ENCODE data around the gene COLEC11.
"Not testable (repeated sequence)": the region's sequence is repeated elsewhere in the genome, so short reads cannot be mapped to it uniquely, and the experiment has no call there.

COLEC11 gene

DNA sequence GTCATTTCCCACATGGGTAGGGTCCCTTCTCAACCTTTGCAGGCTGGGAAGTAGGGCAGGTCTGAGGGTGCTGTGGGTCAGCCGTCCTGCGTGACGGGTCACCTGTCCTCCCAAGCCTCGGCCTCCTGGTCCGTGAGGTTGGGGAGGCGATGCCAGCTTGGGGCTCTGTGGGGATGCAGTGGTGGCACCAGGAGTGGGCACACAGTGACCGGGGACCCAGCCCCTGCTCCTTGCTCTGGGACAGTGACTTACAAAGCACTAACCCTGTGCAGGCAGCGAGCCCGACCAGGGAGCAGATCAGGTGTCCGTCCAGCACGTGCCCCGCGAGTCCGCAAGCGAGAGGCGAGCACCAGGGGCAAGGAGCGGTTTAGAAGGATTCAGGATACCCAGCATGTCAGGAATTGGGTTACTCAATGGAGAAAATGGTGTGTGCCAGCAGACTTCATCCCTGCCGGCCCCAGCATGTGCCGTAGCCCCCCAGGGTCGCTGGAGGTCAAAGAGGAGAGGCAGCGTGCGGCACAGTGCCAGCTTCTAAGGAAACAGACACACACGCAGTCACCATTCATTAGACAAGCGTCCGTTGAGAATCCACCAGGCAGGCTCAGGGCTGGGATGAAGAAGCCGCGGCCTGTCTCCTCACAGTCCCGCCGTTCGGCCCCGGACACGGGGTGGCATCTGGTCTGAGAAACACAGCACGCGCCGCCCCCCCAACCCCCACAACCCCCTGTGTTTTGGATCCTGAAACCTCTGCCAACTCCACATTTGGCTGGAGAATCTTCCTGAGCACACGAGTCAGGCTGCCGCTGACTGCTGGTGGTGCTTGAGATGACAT, 11.7 kb downstream of the COLEC11 start:
- no peak for DNase-seq

DNA sequence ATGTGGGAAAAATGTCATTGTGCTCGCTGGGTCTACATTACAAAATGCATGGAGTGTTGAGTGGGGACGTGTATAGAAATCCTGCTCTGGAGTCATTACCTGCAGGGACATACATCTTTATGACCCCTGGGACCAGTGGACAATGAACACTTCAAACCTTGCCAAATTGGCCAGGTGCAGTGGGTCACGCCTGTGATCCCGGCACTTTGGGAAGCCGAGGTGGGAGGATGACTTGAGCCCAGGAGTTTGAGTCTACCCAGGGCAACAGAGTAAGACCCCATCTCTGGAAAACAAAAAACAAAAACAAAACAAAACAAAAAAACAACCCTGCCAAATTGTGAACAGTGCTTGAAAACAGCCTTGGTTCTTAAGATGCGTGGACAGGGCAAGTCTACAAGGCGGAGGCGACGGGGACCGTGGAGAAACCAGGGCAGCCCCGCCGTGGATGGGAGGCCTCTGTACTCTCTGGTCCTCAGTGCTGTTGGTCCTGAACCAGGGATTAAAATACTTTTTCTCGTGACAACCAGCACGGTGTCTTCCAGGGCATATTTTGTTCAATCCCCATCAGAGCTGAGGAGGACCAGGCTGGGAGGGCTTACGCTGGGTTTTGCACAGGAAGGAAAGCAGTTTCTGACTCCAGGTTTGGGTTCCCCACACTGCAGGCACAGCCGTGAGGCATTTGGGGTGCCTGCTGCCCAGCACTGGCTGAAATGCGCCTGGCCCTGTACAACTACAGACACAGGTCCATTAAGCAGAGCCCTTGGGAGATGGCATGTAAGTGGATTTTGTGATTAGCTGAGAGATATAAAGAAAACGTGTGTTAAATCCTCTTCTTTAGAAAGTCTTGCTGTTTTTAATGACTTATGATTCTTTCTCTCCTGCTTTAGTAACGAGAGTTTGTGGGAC, 13.7 kb downstream of the COLEC11 start:
- no peak for DNase-seq

DNA sequence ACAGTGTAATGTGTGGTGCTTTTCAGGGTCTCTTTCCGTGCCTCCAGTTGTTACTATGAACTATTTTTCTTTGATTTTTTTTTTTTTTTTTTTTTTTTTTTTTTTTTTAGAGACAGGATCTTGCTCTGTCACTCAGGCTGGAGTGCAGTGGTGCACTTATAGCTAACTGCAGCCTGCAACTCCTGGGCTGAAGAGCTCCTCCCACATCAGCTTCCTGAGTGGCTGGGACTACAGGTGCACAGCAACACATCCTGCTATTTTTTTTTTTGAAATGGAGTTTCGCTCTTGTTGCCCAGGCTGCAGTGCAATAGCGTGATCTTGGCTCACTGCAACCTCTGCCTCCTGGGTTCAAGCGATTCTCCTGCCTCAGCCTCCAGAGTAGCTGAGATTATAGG, 14.4 kb downstream of the COLEC11 start:
- not testable (repeated sequence) for DNase-seq

DNA sequence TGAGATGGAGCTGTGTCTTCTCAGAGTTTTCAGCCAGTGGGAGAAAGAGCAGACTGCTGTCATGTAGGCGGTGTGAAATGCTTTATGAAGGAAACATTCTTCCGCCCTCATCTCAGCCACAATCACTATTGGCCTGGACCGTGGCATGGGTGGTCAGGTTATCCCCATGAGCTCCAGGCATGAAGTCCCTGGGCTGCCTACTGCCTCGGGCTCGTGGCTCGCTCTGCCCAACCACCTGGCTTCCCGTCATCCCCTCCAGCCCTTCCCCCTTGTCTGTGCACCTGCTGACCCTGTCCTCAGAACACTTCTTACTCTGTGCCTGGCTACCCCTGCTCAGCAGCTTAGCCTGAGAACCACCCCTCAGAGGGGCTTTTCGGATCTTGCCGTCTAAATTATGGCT, 15.5 kb downstream of the COLEC11 start:
- no peak for DNase-seq

DNA sequence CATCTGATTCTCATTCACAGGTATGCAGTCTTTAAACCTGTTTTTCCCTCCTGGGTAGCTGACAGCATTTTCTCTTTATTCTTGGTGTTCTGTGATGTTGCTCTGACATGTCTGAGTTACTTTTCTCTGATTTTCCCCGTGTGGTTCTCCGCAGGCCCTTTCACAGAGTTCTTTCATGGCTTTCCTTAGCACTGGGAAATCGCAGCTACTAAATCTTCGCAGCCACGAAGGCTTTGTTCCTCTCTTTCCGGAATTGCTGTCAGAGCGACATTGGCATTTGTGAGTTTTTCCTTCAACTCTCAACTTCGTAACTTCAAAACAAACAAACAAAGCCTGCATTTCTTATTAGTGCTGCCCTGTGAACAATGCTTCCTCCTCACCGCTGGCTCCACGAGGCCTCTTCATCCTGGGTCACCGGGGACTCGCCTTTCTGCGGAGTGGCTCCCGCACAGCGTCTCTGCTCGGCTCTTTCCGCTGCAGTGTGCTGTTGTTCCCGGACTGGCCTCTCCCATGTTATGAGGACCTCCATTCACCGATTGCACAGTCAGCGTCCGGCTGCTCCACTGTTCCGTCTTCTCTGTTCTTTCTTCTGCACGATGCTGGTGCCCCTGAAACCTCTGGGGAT, 16.1 kb downstream of the COLEC11 start:
- DNase-seq, result no peak

DNA sequence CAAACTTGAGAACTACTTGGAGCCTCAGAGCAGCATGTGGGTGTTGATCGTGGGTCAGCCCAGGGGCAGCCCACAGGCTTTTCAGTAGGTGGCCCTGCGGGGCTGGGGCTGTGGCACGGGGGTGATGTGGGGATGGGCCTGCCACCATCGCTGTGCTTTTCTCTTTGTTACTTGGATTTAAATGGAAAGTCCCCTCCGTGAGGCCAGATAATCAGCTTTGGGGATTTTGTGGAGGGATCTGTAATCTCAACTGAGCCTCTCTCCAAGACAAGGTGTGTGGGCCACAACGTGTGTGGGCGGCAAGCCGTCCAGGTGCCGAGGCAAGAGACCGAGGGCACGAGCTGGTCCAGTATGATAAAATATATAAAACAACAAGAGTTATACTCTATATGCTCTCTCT, 16.7 kb downstream of the COLEC11 start:
- no peak for DNase-seq

DNA sequence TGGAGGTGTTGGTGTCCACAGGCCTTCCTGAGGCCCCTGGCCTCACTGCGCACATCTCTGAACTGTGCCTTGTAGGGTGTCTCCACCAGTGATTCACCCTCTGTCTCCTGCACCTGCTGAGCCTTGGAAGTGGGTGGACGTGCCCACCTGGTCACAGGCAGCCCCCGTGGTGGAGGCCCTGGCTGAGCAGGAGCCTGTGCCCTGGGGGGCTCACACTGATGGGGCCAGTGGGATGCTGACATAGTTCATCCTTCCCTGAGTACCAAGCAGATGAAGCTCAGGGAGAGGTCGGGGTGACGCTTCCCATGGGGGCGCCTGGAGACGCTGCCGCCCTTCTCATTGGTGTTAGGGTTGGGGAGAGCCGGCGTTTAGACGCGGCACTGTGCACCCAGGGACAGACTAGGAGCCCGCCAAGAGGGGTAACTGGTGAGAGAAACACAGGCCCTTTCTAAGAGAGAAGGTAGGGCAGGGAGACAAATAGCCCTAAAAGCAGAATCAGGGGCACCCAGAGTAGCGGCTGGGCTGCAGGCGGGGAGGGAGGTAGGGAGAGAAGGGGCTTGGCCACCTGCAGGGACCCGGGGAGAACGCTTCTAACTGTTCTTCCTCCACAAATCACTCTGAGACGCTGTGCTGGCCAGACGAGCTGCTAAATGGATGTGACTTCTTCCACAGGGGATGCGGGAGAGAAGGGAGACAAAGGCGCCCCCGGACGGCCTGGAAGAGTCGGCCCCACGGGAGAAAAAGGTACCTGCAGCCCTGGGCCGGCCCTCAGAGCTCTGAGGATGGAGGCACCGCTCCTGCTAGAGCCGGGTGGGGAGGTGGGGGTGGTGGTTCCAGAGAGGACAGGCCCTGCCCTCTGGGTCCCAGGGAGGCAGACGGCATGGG, 18.0 kb downstream of the COLEC11 start:
- no peak for DNase-seq

DNA sequence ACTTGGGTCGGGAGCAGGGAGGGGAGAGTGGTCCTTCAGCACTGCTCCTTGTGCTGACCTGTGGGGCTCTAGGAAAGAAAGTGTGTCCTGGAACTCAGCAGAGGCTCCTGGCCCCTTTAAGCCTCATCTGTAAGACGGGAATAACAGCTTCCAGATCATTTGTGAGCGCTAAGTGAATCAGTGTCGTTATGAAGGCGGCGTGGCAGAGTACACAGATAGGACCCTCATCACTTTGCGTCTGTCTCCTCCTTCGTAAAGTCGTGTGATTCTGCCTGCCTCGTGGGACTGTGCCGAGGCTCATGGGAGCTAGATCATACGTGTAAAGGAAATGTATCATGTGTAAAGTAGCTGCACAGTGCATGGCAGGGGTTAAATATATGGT, 18.6 kb downstream of the COLEC11 start:
- DNase-seq, result no peak

DNA sequence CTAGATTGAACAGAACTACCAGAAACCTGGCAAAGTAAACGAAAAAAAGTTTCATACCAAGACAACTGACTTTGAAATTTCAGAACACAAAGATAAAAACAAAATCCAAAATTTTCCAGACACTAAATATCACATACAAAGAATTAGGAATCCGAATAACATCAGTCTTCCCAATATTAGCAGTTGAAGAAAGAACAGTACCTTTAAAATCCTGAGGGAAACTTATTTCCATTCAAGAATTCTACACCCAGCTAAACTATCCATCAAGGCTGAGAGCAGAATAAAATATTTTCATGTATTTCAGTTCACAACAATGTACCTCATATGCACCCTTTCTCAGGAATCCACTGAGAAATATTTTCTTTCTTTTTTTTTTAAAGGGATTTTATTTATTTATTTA, 19.8 kb downstream of the COLEC11 start:
- not testable (repeated sequence) for DNase-seq

DNA sequence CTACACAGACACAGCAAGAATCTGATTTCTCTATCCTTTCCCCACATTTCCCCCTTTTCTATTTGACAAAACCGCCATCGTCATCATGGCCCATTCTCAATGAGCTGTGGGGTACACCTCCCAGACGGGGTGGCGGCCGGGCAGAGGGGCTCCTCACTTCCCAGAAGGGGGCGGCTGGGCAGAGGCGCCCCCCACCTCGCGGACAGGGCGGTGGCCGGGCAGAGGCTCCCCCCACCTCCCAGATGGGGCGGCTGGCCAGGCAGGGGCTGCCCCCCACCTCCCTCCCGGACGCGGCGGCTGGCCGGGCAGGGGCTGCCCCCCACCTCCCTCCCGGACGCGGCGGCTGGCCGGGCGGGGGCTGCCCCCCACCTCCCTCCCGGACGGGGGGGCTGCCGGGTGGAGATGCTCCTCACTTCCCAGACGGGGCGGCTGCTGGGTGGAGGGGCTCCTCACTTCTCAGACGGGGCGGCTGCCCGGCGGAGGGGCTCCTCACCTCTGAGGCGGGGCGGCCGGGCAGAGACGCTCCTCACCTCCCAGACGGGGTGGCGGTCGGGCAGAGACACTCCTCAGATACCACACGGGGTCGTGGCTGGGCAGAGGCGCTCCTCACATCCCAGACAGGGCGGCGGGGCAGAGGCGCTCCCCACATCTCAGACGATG, 20.8 kb downstream of the COLEC11 start:
- not testable (repeated sequence) for DNase-seq

DNA sequence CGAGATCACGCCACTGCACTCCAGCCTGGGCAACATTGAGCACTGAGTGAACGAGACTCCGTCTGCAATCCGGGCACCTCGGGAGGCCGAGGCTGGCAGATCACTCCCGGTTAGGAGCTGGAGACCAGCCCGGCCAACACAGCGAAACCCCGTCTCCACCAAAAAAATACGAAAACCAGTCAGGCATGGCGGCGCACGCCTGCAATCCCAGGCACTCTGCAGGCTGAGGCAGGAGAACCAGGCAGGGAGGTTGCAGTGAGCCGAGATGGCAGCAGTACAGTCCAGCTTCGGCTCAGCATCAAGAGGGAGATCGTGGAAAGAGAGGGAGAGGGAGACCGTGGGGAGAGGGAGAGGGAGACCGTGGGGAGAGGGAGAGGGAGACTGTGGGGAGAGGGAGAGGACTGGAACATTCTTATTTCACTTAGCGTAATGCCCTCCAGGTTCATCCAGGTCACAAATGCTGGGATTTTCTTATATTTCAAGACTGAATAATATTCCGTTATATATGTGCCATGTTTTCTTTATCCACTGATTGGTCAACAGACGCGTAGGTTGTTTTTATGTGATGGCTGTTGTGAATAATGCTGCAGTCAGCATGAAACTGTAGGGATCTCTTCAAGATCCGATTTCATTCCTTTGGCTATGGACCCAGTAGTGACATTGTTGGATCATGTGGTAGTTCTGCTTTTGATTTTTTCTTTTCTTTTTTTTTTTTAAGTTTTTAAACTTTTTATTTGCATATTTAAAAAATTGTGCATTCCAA, 21.7 kb downstream of the COLEC11 start:
- DNase-seq, result not testable (repeated sequence)

DNA sequence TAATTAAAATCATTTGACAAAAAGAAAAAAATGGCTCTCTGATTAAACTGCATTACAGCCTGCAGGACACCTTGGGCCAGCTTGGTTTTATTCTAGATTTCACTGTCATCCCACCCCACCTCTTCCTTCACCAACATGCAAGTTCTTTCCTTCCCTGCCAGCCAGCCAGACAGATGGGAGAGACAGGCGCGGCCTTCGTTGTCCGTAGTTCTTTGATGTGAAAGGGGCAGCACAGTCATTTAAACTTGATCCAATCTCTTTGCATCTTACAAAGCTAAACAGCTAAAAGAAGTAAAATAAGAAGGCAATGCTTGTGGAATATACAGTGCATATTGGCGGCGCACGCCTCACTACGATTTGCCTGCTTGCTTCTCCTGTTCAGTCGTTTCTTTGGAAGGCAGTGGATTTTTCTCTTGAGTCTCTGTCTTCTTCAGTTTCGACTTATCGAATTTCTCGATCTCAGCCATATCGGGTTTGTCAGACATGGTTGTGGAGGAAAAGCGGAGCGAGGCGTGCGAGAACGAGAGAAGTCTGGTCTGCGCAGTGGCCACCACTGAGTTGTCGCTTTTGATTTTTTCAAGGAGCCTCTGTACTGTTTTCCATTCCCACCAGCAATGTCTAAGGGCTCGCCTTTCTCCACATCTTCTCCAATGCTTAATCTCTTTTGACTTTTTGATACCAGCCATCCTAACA, 22.4 kb downstream of the COLEC11 start:
- DNase-seq, result no peak

DNA sequence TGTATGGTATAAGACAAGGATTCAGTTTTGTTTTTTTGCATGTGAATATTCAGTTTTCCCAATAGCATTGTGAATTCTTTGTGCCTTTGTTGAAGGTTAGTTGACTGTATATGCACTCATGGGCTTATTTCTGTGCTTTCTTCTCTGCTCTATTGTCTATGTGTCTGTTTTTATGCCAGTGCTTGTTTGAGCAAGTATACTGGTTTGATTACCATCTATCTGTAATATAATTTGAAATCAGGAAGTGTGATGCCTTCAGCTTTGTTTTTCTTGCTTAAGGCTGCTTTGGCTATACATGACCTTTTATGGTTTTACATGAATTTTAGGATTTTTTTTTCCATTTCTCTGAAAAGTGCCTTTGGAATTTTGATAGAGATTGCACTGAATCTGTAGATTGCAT, 23.5 kb downstream of the COLEC11 start:
- DNase-seq, result no peak

DNA sequence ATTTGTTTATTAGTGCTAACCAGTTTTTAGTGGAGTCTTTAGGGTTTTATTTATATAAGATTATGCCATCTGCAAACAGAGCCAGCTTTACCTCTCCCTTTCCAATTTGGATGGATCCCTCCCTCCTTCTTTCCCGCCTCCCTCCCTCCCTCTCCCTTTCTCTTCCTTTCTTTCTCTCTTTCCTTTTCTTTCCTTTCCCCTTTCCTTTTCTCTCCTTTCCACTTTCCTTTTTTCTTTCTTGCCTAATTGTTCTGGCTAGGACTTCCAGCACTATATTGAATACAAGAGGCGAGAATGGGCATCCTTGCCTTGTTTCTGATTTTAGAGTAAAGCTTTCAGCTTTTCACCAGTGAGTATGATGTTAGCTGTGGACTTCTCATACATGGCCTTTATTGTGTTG, 24.1 kb downstream of the COLEC11 start:
- DNase-seq, result no peak

DNA sequence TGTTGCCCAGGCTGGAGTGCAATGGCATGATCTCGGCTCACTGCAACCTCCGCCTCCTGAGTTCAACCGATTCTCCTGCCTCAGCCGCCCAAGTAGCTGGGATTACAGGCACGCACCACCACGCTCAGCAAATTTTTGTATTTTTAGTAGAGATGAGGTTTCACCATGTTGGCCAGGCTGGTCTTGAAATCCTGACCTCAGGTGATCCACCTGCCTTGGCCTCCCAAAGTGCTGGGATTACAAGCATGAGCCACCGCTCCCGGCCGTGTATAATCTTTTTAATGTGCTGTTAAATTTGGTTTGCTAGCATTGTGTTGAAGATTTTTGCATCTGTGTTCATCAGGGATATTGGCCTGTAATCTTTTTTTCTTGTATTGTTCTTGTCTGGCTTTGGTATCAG, 24.7 kb downstream of the COLEC11 start:
- DNase-seq, result not testable (repeated sequence)

DNA sequence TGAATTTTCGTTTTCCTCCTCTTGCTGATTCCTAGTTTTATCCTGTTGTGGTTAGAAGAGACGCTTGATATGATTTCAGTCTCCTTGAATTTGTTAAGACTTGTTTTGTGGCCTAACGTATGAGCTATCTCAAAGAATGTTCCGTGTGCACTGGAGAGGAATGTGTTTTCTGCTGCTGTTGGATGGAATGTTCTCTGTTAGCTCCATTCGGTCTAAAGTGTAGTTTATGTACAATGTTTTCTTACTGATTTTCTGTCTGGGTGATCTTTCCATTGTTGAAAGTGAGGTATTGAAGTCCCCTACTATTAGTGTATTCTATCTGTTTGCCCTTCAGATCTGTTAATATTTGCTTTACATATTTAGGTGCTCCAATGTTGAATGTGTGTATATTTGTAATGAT, 25.9 kb downstream of the COLEC11 start:
- no peak for DNase-seq

DNA sequence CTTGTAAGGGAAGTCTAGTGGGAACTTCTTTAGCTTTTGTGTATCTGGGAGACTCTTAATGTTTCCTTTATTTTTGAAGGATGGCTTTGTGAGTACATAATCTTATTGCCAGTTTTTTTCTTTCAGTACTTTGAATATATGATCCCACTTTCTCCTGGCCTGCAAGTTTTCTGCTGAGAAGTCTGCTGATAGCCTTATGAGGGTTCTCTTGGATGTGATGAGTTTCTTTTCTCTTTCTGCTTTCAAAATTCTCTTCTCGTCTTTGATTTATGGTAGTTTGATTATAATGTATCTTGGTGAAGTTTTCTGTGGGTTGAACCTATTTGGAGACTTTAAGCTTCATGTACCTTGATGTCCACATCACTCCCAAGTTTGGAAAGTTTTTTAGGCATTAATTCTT, 28.1 kb downstream of the COLEC11 start:
- no peak for DNase-seq

DNA sequence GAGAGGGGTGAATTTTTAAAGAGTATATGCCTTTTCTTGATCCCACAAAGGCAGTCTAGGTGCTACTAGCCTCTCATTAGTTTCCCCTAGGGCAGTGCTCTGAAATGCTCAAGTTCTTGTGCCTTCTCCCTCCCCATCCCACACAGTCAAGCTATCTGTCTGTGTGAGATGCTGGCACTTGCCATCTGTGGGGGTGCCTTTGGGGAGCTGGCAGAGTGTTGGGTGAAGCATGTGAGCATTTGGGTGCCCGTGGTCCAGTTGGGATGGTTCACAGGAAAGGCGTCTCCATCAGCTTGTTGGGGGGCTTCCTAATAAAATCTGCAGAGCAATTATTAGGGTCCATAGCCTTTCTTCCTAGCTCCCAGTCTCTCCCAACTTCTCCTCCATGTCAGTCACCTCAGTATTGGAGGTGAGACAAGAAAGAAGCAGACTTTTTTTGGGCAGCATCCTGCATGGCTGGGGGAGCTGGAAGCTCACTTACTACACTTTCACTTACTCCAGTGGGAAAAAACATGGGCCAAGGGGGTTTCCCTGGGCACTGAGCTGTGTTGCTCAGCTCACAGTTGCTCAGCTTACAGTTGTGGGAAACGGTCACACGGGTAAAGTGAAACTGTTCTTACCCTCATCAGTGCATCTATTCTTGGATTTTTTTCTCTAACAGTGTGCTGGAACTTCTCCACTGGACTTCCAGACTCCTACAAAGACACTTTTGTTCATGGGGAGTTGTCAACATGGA, 29.3 kb downstream of the COLEC11 start:
- no peak for DNase-seq

DNA sequence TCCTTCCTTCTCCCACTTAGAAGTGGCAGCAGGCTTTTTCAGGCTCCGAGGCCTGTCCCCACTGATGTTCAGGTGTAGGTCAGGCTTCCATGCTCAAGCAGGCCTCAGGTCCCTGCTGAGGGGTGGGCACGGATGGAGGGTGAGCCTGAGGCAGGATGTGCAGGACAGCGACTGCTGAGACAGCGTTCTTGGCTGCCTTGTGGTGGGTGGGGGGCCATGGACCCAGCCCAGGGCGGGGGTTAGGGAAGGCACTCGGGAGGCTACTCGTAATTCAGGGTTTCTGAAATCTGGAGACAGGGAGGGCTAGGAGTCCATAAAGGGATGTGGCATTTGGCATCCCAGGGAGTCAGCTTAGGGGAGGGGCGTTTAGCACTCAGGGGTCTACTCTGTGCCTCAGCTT, 30.3 kb downstream of the COLEC11 start:
- no peak for DNase-seq

Data from NCI-H526 treated with DMSO at 0.1 percent for 48 hours (cell line).